Measurements from ENCODE around the gene PCIF1. TPM values are rescaled to one million over a fixed set of nuclear protein-coding genes. Genes with fewer than 3 reads are reported as not detected.
A peak's percentile ranks its signal among the peaks of the same experiment; 100 is the strongest.

PCIF1 gene
- total RNA-seq, 2 experiments from 2014 or later = 100 TPM

DNA sequence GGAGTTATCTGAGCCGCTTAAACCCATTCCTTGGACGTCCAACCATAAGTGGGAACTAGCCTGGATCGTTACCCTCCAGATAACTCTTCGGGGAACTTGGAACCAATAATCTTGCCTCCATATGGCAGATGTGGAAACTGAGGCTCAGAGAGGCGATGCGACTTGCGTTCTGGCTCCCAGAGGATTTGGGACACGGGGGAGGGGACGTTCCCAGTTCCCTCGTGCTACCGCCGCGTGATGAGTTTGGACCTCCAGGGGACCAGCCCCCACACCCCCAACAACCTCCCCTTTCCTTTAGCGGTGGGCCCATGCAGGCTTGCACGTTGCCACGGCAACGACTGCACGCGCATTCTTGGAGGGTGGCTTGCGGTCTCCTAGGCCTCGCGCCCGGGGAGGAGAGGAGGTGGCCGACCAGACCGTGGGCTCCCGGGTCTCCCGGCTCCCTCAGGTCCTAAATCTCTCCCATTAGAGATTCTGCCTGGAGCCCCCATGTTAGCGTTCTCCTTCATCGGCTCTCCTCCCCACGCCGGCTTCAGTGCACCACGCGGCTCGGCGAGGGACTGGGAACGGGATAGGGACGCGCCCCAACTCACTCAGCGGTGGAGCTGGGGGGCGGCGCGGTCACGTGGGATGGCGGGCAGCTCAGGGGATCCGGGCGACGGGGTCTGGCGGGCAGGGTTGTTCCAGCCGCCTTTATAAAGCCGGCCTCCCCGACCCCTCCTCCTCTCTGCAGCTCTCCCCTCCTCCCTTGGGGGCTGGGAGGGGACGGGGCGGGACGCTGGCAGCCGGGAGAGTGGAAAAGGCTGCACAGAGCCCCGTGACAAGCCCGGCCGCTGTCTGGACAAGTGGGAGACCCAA lies 22.8 kb upstream of the PCIF1 start, which contains the start of gene PLTP:
Gene PLTP (minus strand): TSS at position 670 of the 858 bp plus-strand sequence. CDS start 703 bp downstream, outside the sequence.
- ChIA-PET POLR2A (interaction anchor here (1.3 kb wide), 1 partner anchor 31 kb away, joined by 4 read pairs; the partner anchor contains the start of gene ZSWIM1), CTCF (no interaction called here)
- DNase-seq (peak in 5 of 14 experiments; percentile 27 to 67 (median 39)), ATAC-seq (ENCODE audit: poor library complexity) (peak; percentile 34)
- peak within 1 kb of the TSS; percentile 79 for H3K4me3 Mint-ChIP-seq
- intact Hi-C loops (cut with DNase I, micrococcal nuclease) = loop anchor here in 1 of 2 experiments (2.0 kb wide), 1 partner anchor 21 kb away; no protein-coding TSS in a partner anchor
- H3K27ac Mint-ChIP-seq = no peak within 1 kb of the TSS
- TF ChIP-seq, protein P1, sequence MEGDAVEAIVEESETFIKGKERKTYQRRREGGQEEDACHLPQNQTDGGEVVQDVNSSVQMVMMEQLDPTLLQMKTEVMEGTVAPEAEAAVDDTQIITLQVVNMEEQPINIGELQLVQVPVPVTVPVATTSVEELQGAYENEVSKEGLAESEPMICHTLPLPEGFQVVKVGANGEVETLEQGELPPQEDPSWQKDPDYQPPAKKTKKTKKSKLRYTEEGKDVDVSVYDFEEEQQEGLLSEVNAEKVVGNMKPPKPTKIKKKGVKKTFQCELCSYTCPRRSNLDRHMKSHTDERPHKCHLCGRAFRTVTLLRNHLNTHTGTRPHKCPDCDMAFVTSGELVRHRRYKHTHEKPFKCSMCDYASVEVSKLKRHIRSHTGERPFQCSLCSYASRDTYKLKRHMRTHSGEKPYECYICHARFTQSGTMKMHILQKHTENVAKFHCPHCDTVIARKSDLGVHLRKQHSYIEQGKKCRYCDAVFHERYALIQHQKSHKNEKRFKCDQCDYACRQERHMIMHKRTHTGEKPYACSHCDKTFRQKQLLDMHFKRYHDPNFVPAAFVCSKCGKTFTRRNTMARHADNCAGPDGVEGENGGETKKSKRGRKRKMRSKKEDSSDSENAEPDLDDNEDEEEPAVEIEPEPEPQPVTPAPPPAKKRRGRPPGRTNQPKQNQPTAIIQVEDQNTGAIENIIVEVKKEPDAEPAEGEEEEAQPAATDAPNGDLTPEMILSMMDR (IDR thresholded peaks at IDR 0.05) = no peak
- H3K4me1 Mint-ChIP-seq (ENCODE audit: low read depth) = peaks cover 14% of the 10 kb centered on the region
- Histone ChIP-seq H3K4me1 (ENCODE audit: insufficient read depth, low read length) (peaks cover 23% of the 10 kb centered on the region), H3K4me3 (ENCODE audit: low read length) (peak within 1 kb of the TSS; percentile 53), H3K9me3 (ENCODE audit: control insufficient read depth in 1 of 2, insufficient read depth in 1 of 2, low read length in 2 of 2) (no peaks in the 10 kb centered on the region), H3K27ac (ENCODE audit: low read depth in 1 of 2, low read length in 2 of 2) (no peak within 1 kb of the TSS), H3K27me3 (ENCODE audit: control insufficient read depth in 1 of 2, insufficient read depth in 2 of 2, low read length in 2 of 2) (peaks cover 14 to 24% of the 10 kb centered on the region in 2 experiments), H3K36me3 (ENCODE audit: insufficient read depth, low read length) (no peaks in the 10 kb centered on the region)
- no peaks in the 10 kb centered on the region for H3K9me3 Mint-ChIP-seq
- H3K36me3 Mint-ChIP-seq (ENCODE audit: low read depth) = no peaks in the 10 kb centered on the region
- peaks cover 30% of the 10 kb centered on the region for H3K27me3 Mint-ChIP-seq

DNA sequence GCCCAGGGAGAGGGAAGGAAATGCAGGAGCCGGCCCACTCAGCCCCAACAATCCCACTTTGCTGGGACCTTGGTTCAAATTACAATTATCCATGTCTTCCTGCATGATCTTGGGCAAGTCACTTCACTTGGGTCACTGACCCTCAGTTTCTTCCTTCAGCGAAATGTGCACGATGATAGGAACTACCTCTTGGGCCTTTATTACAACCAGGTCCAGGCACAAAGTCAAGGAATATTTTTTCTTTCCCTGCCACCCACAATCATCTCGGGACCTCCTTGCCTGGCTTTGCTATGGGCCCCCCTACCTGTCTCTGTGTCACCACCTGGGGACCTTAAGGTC lies 22.2 kb upstream of the PCIF1 start:
- no peak for ATAC-seq (ENCODE audit: poor library complexity)
- no peak overlapping the region for H3K4me3 ChIP-seq (ENCODE audit: low read length)
- intact Hi-C loops (cut with DNase I, micrococcal nuclease) = no loop called here
- no peaks in the 10 kb centered on the region for H3K9me3 Mint-ChIP-seq
- H3K4me1 ChIP-seq (ENCODE audit: insufficient read depth, low read length) = peaks cover 23% of the 10 kb centered on the region
- no peaks in the 10 kb centered on the region for H3K36me3 ChIP-seq (ENCODE audit: insufficient read depth, low read length)
- no peaks in the 10 kb centered on the region for H3K36me3 Mint-ChIP-seq (ENCODE audit: low read depth)
- peaks cover 14% of the 10 kb centered on the region for H3K4me1 Mint-ChIP-seq (ENCODE audit: low read depth)
- peaks cover 35% of the 10 kb centered on the region for H3K27me3 Mint-ChIP-seq
- no peak overlapping the region for H3K27ac ChIP-seq (ENCODE audit: low read depth in 1 of 2, low read length in 2 of 2)
- peaks cover 14 to 26% of the 10 kb centered on the region in 2 experiments for H3K27me3 ChIP-seq (ENCODE audit: control insufficient read depth in 1 of 2, insufficient read depth in 2 of 2, low read length in 2 of 2)
- TF ChIP-seq, protein P1 (IDR thresholded peaks at IDR 0.05) = no peak
- POLR2A ChIA-PET = interaction anchor here (1.3 kb wide), 1 partner anchor 31 kb away, joined by 4 read pairs; the partner anchor contains the start of gene ZSWIM1
- CTCF ChIA-PET = no interaction called here
- DNase-seq = no peak
- H3K9me3 ChIP-seq (ENCODE audit: control insufficient read depth in 1 of 2, insufficient read depth in 1 of 2, low read length in 2 of 2) = no peaks in the 10 kb centered on the region
- no peak overlapping the region for H3K27ac Mint-ChIP-seq
- H3K4me3 Mint-ChIP-seq = peak overlapping the region; percentile 65

DNA sequence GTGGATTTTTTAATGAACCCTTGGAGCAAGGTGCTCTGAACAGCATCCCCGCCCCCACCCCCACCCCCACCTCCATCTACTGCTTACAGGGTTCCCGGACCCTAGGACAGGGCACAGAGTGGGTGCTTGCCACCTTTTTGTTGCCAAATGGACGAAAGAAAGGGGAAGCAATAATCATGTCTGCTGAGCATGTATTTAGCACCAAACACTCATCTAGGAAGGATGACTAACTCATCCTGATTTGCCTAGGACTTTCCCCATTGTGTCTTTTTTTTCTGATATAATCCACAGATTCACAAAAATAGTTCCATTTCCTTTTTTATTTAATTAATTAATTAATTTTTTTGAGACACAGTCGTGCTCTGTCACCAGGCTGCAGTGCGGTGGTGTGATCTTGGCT lies 21.4 kb upstream of the PCIF1 start:
- peaks cover 14 to 26% of the 10 kb centered on the region in 2 experiments for H3K27me3 ChIP-seq (ENCODE audit: control insufficient read depth in 1 of 2, insufficient read depth in 2 of 2, low read length in 2 of 2)
- Mint-ChIP-seq H3K36me3 (ENCODE audit: low read depth) (no peaks in the 10 kb centered on the region), H3K27me3 (peaks cover 40% of the 10 kb centered on the region), H3K4me3 (no peak overlapping the region), H3K9me3 (no peaks in the 10 kb centered on the region), H3K27ac (no peak overlapping the region), H3K4me1 (ENCODE audit: low read depth) (peaks cover 14% of the 10 kb centered on the region)
- POLR2A ChIA-PET = no interaction called here
- intact Hi-C loops (cut with DNase I, micrococcal nuclease) = no loop called here
- peak in 2 of 14 experiments; percentile 38 to 56 for DNase-seq
- H3K4me1 ChIP-seq (ENCODE audit: insufficient read depth, low read length) = peaks cover 23% of the 10 kb centered on the region
- CTCF ChIA-PET = no interaction called here
- no peaks in the 10 kb centered on the region for H3K36me3 ChIP-seq (ENCODE audit: insufficient read depth, low read length)
- TF ChIP-seq, protein P1 (IDR thresholded peaks at IDR 0.05) = no peak
- H3K4me3 ChIP-seq (ENCODE audit: low read length) = no peak overlapping the region
- no peak for ATAC-seq (ENCODE audit: poor library complexity)
- H3K27ac ChIP-seq (ENCODE audit: low read depth in 1 of 2, low read length in 2 of 2) = no peak overlapping the region
- H3K9me3 ChIP-seq (ENCODE audit: control insufficient read depth in 1 of 2, insufficient read depth in 1 of 2, low read length in 2 of 2) = no peaks in the 10 kb centered on the region

Measured in CD4-positive, alpha-beta T cell (primary cell).